ENCODE measurements around the gene ACTN4. TPM values are rescaled to one million over a fixed set of nuclear protein-coding genes. Genes with fewer than 3 reads are reported as not detected.
A peak's percentile ranks its signal among the peaks of the same experiment; 100 is the strongest.

The ACTN4 gene
- total and polyA plus RNA-seq, 12 donors: 148 to 773 (median 558) TPM

- TF ChIP-seq CTCF (IDR thresholded peaks at IDR 0.05) (no peak), POLR2A (IDR thresholded peaks at IDR 0.05) (no peak)
- peak in 5 of 7 donors; percentile 54 to 76 (median 67) for DNase-seq
- 46 to 72% (median 60%) methylated on average over 23 to 27 of the region's 27 CpGs for WGBS, 4 donors
- H3K27ac ChIP-seq: peak overlapping the region; percentile 22 to 93 (median 82)
- H3K27me3 ChIP-seq: no peaks in the 10 kb centered on the region
- intact Hi-C loops (cut with DNase I): loop anchor here in 1 of 2 donors (10.0 kb wide), 1 partner anchor 55 kb away; no protein-coding TSS in a partner anchor
- peaks cover 0 to 91% of the 10 kb centered on the region in 2 donors for H3K36me3 ChIP-seq (replicated peaks in 1 of 2)
- no peaks in the 10 kb centered on the region for H3K9me3 ChIP-seq (replicated peaks in 1 of 3)
- no peak overlapping the region for H3K4me3 ChIP-seq
- peaks cover 63 to 99% of the 10 kb centered on the region in 2 donors for H3K4me1 ChIP-seq (replicated peaks in 1 of 2)
Observed at GRCh38 chr19:38709671-38710415, 62.4 kb downstream of the ACTN4 start.

- Histone ChIP-seq H3K4me1 (replicated peaks in 1 of 2) (peaks cover 63 to 98% of the 10 kb centered on the region in 2 donors), H3K27ac (peak overlapping the region; percentile 22 to 93 (median 82)), H3K27me3 (no peaks in the 10 kb centered on the region), H3K9me3 (replicated peaks in 1 of 3) (no peaks in the 10 kb centered on the region), H3K4me3 (no peak overlapping the region), H3K36me3 (replicated peaks in 1 of 2) (peaks cover 0 to 91% of the 10 kb centered on the region in 2 donors)
- TF ChIP-seq POLR2A (IDR thresholded peaks at IDR 0.05): no peak
- no peak for TF ChIP-seq CTCF (IDR thresholded peaks at IDR 0.05)
- DNase-seq: no peak
- intact Hi-C loops (cut with DNase I): no loop called here
- 37 to 58% (median 52%) methylated on average over 2 of the region's 2 CpGs for WGBS, 4 donors
Observed at GRCh38 chr19:38710416-38710702, 62.9 kb downstream of the ACTN4 start.

DNA sequence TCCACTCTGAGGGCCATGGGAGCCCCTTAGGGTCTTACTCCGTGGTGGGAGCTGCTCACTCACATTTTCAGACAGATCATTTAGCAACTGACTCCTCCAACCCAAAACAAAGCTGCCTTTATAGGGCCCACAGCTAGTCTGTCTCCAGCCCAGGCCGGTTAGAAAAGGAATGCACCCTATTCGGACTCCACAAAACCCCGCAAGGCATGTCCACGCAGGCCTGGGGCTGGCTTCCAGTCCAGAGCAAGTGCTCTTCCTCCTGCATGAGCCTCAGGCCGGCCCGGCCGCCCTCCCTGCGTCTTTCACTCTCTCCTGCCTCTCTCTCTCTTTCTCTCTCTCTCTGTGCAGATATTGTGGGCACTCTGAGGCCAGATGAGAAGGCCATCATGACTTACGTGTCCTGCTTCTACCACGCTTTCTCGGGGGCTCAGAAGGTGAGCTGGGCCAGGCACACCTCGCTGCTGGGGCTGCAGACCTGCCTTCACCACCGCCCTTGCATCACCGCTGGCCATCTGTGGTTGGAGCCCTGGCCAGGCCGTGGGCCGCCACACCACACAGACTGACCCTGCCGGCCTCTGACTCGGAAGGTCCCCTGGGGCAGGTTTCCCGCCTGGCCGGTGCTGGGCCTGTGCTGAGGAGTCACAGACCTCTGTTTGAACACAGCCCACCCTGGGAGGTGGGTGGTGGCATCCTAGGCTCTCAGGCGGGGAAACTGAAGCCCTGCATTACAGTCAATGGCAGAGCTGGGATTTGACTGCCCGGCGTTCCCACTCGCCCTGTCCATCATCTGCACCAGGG is 63.7 kb downstream of the ACTN4 start:
- WGBS, 4 donors: 45 to 68% (median 53%) methylated on average over 11 to 25 of the region's 25 CpGs
- Histone ChIP-seq H3K36me3 (replicated peaks in 1 of 2) (peaks cover 0 to 91% of the 10 kb centered on the region in 2 donors), H3K9me3 (replicated peaks in 1 of 3) (no peaks in the 10 kb centered on the region), H3K27ac (peak overlapping the region; percentile 22 to 93 (median 82)), H3K4me1 (replicated peaks in 1 of 2) (peaks cover 63 to 91% of the 10 kb centered on the region in 2 donors), H3K27me3 (no peaks in the 10 kb centered on the region), H3K4me3 (no peak overlapping the region)
- DNase-seq: peak in 3 of 7 donors; percentile 46 to 65 (median 59)
- no peak for TF ChIP-seq CTCF (IDR thresholded peaks at IDR 0.05)
- TF ChIP-seq POLR2A (IDR thresholded peaks at IDR 0.05): no peak
- intact Hi-C loops (cut with DNase I): no loop called here

DNA sequence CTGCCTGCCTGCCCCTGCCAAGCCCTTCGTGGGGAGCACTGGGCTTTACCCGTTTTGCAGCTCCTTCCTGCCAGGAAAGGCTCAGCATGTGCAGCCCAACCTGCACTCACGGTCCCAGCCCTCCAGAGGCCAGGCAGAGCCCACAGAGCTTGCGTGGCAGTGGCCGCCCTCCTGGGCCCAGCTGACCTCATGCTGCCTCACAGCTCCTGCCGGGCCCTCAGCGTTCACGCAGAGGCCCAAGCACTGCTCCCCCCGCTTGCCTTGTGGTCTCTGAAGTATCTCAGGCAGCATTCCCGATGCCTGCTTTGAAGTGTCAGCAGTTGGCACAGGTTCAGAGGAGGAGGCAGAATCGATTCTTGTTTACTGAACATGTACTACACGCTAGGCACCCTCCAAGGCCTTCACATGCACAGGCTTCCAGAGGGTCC is 64.3 kb downstream of the ACTN4 start:
- Histone ChIP-seq H3K4me3 (no peak overlapping the region), H3K27ac (peak overlapping the region; percentile 49 to 93 (median 82)), H3K36me3 (replicated peaks in 1 of 2) (peaks cover 0 to 91% of the 10 kb centered on the region in 2 donors), H3K27me3 (no peaks in the 10 kb centered on the region), H3K9me3 (replicated peaks in 1 of 3) (no peaks in the 10 kb centered on the region), H3K4me1 (replicated peaks in 1 of 2) (peaks cover 63 to 85% of the 10 kb centered on the region in 2 donors)
- WGBS, 4 donors: 21 to 31% (median 29%) methylated on average over 3 to 12 of the region's 12 CpGs
- peak; percentile 71 to 95 (median 93) for DNase-seq
- peak in 1 of 2 donors; percentile 75 for TF ChIP-seq POLR2A (IDR thresholded peaks at IDR 0.05)
- TF ChIP-seq CTCF (IDR thresholded peaks at IDR 0.05): peak in 5 of 6 experiments; percentile 13 to 49 (median 30)
- intact Hi-C loops (cut with DNase I): no loop called here
